GM12892 (cell line): ENCODE measurements around the gene HDAC4.

ENCODE experiments used
- POLR2A ChIP-seq: IDR thresholded peaks from 2 replicates; pipeline ENCODE4 v1.6.1; 2011; ENCODE audit warnings: low read depth, low read length, control low read depth
- POLR2AphosphoS5 ChIP-seq: IDR thresholded peaks from 2 replicates; pipeline ENCODE4 v1.6.1; 2011; ENCODE audit warnings: low read depth, low read length, control low read depth

DNA sequence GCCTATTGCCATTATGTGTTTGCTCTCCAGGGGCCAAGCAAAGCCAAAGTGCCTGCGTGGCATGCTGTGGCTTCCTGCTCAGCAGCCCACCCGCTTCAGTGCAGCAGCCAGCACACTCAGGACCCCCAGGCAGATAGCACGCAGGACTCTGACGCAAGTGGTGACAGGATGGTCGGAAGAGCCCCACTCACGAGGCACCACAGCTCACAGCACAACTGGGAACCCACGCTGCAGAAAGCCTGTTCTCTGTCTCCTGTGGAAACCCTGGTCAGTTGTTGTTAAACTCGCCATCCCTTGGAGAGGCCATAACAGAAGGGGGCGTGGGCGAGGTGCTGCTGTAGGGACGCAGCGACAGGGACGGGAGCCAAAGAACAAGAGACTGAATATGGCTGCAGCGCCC is 76.4 kb downstream of the HDAC4 start:
- TF ChIP-seq POLR2A: no peak
- TF ChIP-seq POLR2AphosphoS5: no peak
